HepG2 (cell line): Measurements from ENCODE around the gene MYL9. TPM values are rescaled to one million over a fixed set of nuclear protein-coding genes. Genes with fewer than 3 reads are reported as not detected.

Source experiments
- CENPBD1 ChIP-seq: sonication (generic); formaldehyde crosslinking; IDR thresholded peaks from 2 replicates; pipeline ENCODE4 v1.8.0; 2022; ENCODE audit warnings: missing genetic modification reagents, low read depth, mild to moderate bottlenecking, borderline replicate concordance
- ETS1 ChIP-seq: sonication (generic); formaldehyde crosslinking; IDR thresholded peaks from 2 replicates; pipeline ENCODE4 v1.4.0; 2020; ENCODE audit warnings: missing genetic modification reagents
- ISL2 ChIP-seq: sonication (generic); formaldehyde crosslinking; IDR thresholded peaks from 2 replicates; pipeline ENCODE4 v1.5.0; 2020; ENCODE audit warnings: missing genetic modification reagents
- KDM5B ChIP-seq: sonication (generic); formaldehyde crosslinking; IDR thresholded peaks from 2 replicates; pipeline ENCODE4 v1.4.0; 2020; ENCODE audit warnings: missing genetic modification reagents, mild to moderate bottlenecking, borderline replicate concordance
- NRL ChIP-seq: sonication (generic); formaldehyde crosslinking; IDR thresholded peaks from 2 replicates; pipeline ENCODE4 v1.5.0; 2020; ENCODE audit warnings: missing genetic modification reagents, mild to moderate bottlenecking, moderate library complexity, borderline replicate concordance
- POLR2A ChIP-seq, 2 experiments: IDR thresholded peaks; 2 replicates each; pipeline ENCODE4 v1.6.1; 2011; ENCODE audit warnings: low read depth in 2 of 2, low read length in 2 of 2, mild to moderate bottlenecking in 1 of 2, moderate library complexity in 1 of 2; ENCODE audit not compliant: insufficient read depth in 1 of 2
- RBM39 ChIP-seq: fragments of 200-400 bp; formaldehyde crosslinking; IDR thresholded peaks from one replicate; pipeline ENCODE4 v1.6.1; 2018; ENCODE audit warnings: antibody characterized with exemption, mild to moderate bottlenecking, low read depth, low read length; ENCODE audit not compliant: poor library complexity, severe bottlenecking
- USF2 ChIP-seq, 2 experiments: sonication (generic) in 1 of 2; formaldehyde crosslinking in 1 of 2; IDR thresholded peaks; 2 replicates each; pipeline versions ENCODE4 v1.5.1 to v1.6.1; 2011 to 2020; ENCODE audit warnings: borderline replicate concordance in 1 of 2, low read depth in 1 of 2, low read length in 1 of 2, mild to moderate bottlenecking in 1 of 2, missing genetic modification reagents in 1 of 2, moderate library complexity in 1 of 2
- ZNF329 ChIP-seq: sonication (generic); formaldehyde crosslinking; IDR thresholded peaks from 2 replicates; pipeline ENCODE4 v1.9.0; 2021; ENCODE audit warnings: low read depth, mild to moderate bottlenecking, missing genetic modification reagents
- polyA plus RNA-seq, 8 experiments: library from polyadenylated mRNA; depleted of rRNA in 3 of 8; stranded (reverse) in 7 of 8; unstranded in 1 of 8; fragments of >200 nt; fragmentation: Illumina TruSeq in 4 of 8; extraction: Trizol in 4 of 8; gene quantifications; 2 replicates each; pipeline versions ENCODE4 v1.2.1 to v1.2.3, GENCODE V29; 2011 to 2016; ENCODE audit warnings: low read depth in 4 of 8, missing spikeins in 1 of 8, mixed read lengths in 1 of 8; ENCODE audit not compliant: insufficient read depth in 1 of 8
- total RNA-seq, 5 experiments: library from RNA; depleted of rRNA; stranded (reverse); fragments of >200 nt; fragmentation: Illumina TruSeq; extraction: Trizol; gene quantifications; 2 replicates each; pipeline ENCODE4 v1.2.3, GENCODE V29; 2016; ENCODE audit warnings: low read depth in 1 of 5
- TF ChIP-seq, protein P1 (sequence below): sonication (generic); formaldehyde crosslinking; IDR thresholded peaks from 2 replicates; pipeline ENCODE4 v1.5.1; 2020; ENCODE audit warnings: mild to moderate bottlenecking, missing genetic modification reagents, borderline replicate concordance
- TF ChIP-seq, protein P2 (sequence below): sonication (generic); formaldehyde crosslinking; IDR thresholded peaks from 2 replicates; pipeline ENCODE4 v1.4.0; 2020; ENCODE audit warnings: missing genetic modification reagents, borderline replicate concordance

MYL9 gene
- total and polyA plus RNA-seq, 2 of the 13 experiments (the other 11 are each of a cell fraction or from before 2014, with no cell fraction given), result 0.87 to 2.2 TPM

GRCh38 chr20:36591854-36592641 is 50.7 kb downstream of the MYL9 start (continued):
- TF ChIP-seq, protein P1, sequence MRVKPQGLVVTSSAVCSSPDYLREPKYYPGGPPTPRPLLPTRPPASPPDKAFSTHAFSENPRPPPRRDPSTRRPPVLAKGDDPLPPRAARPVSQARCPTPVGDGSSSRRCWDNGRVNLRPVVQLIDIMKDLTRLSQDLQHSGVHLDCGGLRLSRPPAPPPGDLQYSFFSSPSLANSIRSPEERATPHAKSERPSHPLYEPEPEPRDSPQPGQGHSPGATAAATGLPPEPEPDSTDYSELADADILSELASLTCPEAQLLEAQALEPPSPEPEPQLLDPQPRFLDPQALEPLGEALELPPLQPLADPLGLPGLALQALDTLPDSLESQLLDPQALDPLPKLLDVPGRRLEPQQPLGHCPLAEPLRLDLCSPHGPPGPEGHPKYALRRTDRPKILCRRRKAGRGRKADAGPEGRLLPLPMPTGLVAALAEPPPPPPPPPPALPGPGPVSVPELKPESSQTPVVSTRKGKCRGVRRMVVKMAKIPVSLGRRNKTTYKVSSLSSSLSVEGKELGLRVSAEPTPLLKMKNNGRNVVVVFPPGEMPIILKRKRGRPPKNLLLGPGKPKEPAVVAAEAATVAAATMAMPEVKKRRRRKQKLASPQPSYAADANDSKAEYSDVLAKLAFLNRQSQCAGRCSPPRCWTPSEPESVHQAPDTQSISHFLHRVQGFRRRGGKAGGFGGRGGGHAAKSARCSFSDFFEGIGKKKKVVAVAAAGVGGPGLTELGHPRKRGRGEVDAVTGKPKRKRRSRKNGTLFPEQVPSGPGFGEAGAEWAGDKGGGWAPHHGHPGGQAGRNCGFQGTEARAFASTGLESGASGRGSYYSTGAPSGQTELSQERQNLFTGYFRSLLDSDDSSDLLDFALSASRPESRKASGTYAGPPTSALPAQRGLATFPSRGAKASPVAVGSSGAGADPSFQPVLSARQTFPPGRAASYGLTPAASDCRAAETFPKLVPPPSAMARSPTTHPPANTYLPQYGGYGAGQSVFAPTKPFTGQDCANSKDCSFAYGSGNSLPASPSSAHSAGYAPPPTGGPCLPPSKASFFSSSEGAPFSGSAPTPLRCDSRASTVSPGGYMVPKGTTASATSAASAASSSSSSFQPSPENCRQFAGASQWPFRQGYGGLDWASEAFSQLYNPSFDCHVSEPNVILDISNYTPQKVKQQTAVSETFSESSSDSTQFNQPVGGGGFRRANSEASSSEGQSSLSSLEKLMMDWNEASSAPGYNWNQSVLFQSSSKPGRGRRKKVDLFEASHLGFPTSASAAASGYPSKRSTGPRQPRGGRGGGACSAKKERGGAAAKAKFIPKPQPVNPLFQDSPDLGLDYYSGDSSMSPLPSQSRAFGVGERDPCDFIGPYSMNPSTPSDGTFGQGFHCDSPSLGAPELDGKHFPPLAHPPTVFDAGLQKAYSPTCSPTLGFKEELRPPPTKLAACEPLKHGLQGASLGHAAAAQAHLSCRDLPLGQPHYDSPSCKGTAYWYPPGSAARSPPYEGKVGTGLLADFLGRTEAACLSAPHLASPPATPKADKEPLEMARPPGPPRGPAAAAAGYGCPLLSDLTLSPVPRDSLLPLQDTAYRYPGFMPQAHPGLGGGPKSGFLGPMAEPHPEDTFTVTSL (CRISPR knock-in tag), result no peak
- TF ChIP-seq, protein P2, sequence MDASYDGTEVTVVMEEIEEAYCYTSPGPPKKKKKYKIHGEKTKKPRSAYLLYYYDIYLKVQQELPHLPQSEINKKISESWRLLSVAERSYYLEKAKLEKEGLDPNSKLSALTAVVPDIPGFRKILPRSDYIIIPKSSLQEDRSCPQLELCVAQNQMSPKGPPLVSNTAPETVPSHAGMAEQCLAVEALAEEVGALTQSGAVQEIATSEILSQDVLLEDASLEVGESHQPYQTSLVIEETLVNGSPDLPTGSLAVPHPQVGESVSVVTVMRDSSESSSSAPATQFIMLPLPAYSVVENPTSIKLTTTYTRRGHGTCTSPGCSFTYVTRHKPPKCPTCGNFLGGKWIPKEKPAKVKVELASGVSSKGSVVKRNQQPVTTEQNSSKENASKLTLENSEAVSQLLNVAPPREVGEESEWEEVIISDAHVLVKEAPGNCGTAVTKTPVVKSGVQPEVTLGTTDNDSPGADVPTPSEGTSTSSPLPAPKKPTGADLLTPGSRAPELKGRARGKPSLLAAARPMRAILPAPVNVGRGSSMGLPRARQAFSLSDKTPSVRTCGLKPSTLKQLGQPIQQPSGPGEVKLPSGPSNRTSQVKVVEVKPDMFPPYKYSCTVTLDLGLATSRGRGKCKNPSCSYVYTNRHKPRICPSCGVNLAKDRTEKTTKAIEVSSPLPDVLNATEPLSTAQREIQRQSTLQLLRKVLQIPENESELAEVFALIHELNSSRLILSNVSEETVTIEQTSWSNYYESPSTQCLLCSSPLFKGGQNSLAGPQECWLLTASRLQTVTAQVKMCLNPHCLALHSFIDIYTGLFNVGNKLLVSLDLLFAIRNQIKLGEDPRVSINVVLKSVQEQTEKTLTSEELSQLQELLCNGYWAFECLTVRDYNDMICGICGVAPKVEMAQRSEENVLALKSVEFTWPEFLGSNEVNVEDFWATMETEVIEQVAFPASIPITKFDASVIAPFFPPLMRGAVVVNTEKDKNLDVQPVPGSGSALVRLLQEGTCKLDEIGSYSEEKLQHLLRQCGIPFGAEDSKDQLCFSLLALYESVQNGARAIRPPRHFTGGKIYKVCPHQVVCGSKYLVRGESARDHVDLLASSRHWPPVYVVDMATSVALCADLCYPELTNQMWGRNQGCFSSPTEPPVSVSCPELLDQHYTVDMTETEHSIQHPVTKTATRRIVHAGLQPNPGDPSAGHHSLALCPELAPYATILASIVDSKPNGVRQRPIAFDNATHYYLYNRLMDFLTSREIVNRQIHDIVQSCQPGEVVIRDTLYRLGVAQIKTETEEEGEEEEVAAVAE (CRISPR knock-in tag), result no peak
- TF ChIP-seq KDM5B (CRISPR knock-in tag), result no peak
- TF ChIP-seq ETS1, result no peak
- no peak for TF ChIP-seq POLR2A (IDR thresholded peaks at IDR 0.05; ENCODE audit: insufficient read depth in 1 of 2, low read depth in 2 of 2, low read length in 2 of 2)
- no peak for TF ChIP-seq ISL2 (CRISPR knock-in tag)
- TF ChIP-seq USF2 (IDR thresholded peaks at IDR 0.05; ENCODE audit: low read depth, low read length), result no peak
- TF ChIP-seq USF2 (CRISPR knock-in tag; IDR thresholded peaks at IDR 0.05; ENCODE audit: borderline replicate concordance), result no peak
- no peak for TF ChIP-seq ZNF329
- TF ChIP-seq NRL, result no peak
- no peak for TF ChIP-seq RBM39
- TF ChIP-seq CENPBD1, result no peak
